H4 (cell line): ENCODE data around the gene STAT1. TPM values are rescaled to one million over a fixed set of nuclear protein-coding genes. Genes with fewer than 3 reads are reported as not detected.
"Not testable (repeated sequence)": the region's sequence is repeated elsewhere in the genome, so short reads cannot be mapped to it uniquely, and the experiment has no call there.

Experiments
- DNase-seq: peaks from one replicate; pipeline ENCODE4 v3.0.0-alpha.2; 2015; ENCODE audit warnings: low spot score
- total RNA-seq: library from RNA; depleted of rRNA; stranded (reverse); fragments of >200 nt; shearing (Covaris generic); gene quantifications from 2 replicates; pipeline ENCODE4 v1.2.3, GENCODE V29; 2014

The STAT1 gene
- total RNA-seq, 1 experiment from 2014 or later: 110 TPM

GRCh38 chr2:190961117-190961516 lies 52.9 kb downstream of the STAT1 start:
- not testable (repeated sequence) for DNase-seq

- no peak for DNase-seq
Observed at GRCh38 chr2:190959911-190960788, 53.8 kb downstream of the STAT1 start.

GRCh38 chr2:190953257-190953656 lies 60.7 kb downstream of the STAT1 start:
- no peak for DNase-seq

GRCh38 chr2:190950566-190950991 lies 63.4 kb downstream of the STAT1 start:
- DNase-seq: no peak

GRCh38 chr2:190948671-190949070 lies 65.3 kb downstream of the STAT1 start:
- DNase-seq: peak; percentile 71

- peak; percentile 88 for DNase-seq
Observed at GRCh38 chr2:190947711-190948251, 66.2 kb downstream of the STAT1 start.

- peak; percentile 35 for DNase-seq
Observed at GRCh38 chr2:190947141-190947540, 66.8 kb downstream of the STAT1 start.

- no peak for DNase-seq
Observed at GRCh38 chr2:190943706-190944105, 70.3 kb downstream of the STAT1 start.

GRCh38 chr2:190942697-190943096 lies 71.3 kb downstream of the STAT1 start:
- DNase-seq: no peak

GRCh38 chr2:190941571-190941970 lies 72.4 kb downstream of the STAT1 start:
- DNase-seq: no peak

GRCh38 chr2:190940454-190940853 lies 73.5 kb downstream of the STAT1 start:
- DNase-seq: no peak

- no peak for DNase-seq
Observed at GRCh38 chr2:190938771-190939335, 75.1 kb downstream of the STAT1 start.

GRCh38 chr2:190935054-190935453 lies 78.9 kb downstream of the STAT1 start:
- DNase-seq: no peak

GRCh38 chr2:190933361-190933760 lies 80.6 kb downstream of the STAT1 start:
- DNase-seq: no peak

GRCh38 chr2:190932514-190932913 lies 81.5 kb downstream of the STAT1 start:
- no peak for DNase-seq

- no peak for DNase-seq
Observed at GRCh38 chr2:190930411-190930810, 83.6 kb downstream of the STAT1 start.

GRCh38 chr2:190929919-190930318 lies 84.1 kb downstream of the STAT1 start:
- no peak for DNase-seq

GRCh38 chr2:190927301-190927700 lies 86.7 kb downstream of the STAT1 start:
- DNase-seq: peak; percentile 8

GRCh38 chr2:190922376-190922775 lies 91.6 kb downstream of the STAT1 start:
- DNase-seq: no peak

- DNase-seq: no peak
Observed at GRCh38 chr2:190920085-190920484, 93.9 kb downstream of the STAT1 start.
